ENCODE measurements around the gene ARAP2.

DNA sequence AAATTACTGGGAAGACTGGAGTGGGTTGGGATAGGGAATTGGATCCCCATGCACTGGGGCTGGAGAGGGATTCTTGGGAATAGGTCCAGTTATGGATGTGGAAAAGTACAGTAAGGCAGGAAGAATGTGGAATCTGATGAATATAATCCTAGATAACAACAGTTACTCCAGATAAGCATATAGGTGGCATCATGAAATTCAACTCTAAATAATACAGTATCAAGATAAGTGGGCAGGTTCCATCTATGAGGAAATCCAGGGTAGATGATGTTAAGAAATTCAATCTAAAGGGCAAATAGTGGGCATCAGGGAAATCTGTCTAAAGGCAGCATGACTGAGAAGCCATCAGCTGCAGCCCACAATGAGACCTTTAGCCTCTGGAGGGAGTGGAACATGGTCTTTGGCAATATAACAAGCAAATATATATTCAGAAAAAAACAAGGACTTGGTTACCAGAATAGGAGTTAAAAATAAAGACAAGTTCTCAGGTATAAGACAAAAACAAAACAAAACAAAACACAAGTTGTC, 38.3 kb upstream of the ARAP2 start:
- TF ChIP-seq, protein P1, sequence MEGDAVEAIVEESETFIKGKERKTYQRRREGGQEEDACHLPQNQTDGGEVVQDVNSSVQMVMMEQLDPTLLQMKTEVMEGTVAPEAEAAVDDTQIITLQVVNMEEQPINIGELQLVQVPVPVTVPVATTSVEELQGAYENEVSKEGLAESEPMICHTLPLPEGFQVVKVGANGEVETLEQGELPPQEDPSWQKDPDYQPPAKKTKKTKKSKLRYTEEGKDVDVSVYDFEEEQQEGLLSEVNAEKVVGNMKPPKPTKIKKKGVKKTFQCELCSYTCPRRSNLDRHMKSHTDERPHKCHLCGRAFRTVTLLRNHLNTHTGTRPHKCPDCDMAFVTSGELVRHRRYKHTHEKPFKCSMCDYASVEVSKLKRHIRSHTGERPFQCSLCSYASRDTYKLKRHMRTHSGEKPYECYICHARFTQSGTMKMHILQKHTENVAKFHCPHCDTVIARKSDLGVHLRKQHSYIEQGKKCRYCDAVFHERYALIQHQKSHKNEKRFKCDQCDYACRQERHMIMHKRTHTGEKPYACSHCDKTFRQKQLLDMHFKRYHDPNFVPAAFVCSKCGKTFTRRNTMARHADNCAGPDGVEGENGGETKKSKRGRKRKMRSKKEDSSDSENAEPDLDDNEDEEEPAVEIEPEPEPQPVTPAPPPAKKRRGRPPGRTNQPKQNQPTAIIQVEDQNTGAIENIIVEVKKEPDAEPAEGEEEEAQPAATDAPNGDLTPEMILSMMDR (IDR thresholded peaks at IDR 0.05), result no peak
- TF ChIP-seq POLR2A (IDR thresholded peaks at IDR 0.05), result no peak
